Ovary (tissue), 9 donors: ENCODE data around the gene ACAN. TPM values are rescaled to one million over a fixed set of nuclear protein-coding genes. Genes with fewer than 3 reads are reported as not detected.

Experiments used
- DNase-seq, 5 donors: peaks; one replicate each; pipeline ENCODE4 v3.0.0-alpha.2; 2019 to 2020
- H3K27ac ChIP-seq, 2 donors: fragments of 200-600 bp; one replicate each; pipeline versions ENCODE4 v1.5.1 to v1.8.0; 2019 to 2022
- H3K27me3 ChIP-seq: fragments of 200-600 bp; one replicate; pipeline ENCODE4 v1.8.0; 2022
- H3K36me3 ChIP-seq: fragments of 200-600 bp; sonication (generic); one replicate; pipeline ENCODE4 v1.5.1; 2019
- H3K4me1 ChIP-seq: one replicate; pipeline ENCODE4 v1.8.1; 2013; ENCODE audit warnings: mild to moderate bottlenecking, moderate library complexity; ENCODE audit not compliant: insufficient read depth
- H3K4me3 ChIP-seq: fragments of 200-600 bp; sonication (generic); one replicate; pipeline ENCODE4 v1.5.1; 2017
- H3K9me3 ChIP-seq, 2 donors: fragments of 200-600 bp in 1 of 2; sonication (generic) in 1 of 2; one replicate each; pipeline versions ENCODE4 v1.5.1 to v1.8.1; 2013 to 2019; ENCODE audit warnings: mild to moderate bottlenecking in 1 of 2, moderate library complexity in 1 of 2
- CTCF ChIP-seq, 3 donors: fragments of 450-650 bp in 2 of 3; fragments of 200-600 bp in 1 of 3; IDR thresholded peaks; one replicate each; pipeline versions ENCODE4 v1.5.1 to v1.8.0; 2016 to 2022; ENCODE audit warnings: antibody characterized with exemption in 3 of 3, mild to moderate bottlenecking in 1 of 3
- EP300 ChIP-seq: sonication (generic); formaldehyde crosslinking; IDR thresholded peaks from one replicate; pipeline ENCODE4 v1.6.1; 2017; ENCODE audit warnings: antibody characterized with exemption
- POLR2A ChIP-seq: fragments of 450-650 bp; IDR thresholded peaks from one replicate; pipeline ENCODE4 v1.6.1; 2017; ENCODE audit warnings: antibody characterized with exemption, mild to moderate bottlenecking, moderate library complexity
- WGBS, 3 donors: extraction: QIAGEN DNeasy Blood & Tissue Kit in 1 of 3; methylation state at CpG; one replicate each; pipeline versions ENCODE4 v1.1.5 to v1.1.7; 2013 to 2017; 5-methylcytosine and 5-hydroxymethylcytosine counted together
- intact Hi-C, 4 donors: fragments of 100-400 bp; cut with DNase I; formaldehyde crosslinking; loops; one replicate each; pipeline versions ENCODE4 v1.11.0 to v1.15.1; 2022 to 2023
- polyA plus RNA-seq, 2 donors: library from polyadenylated mRNA; stranded (reverse); fragments of 200-250 nt in 1 of 2; fragments of 350-450 nt in 1 of 2; fragmentation: Illumina TruSeq in 1 of 2; extraction: RNeasy Lipid Tissue Mini Kit (QIAGEN cat#74804) in 1 of 2; gene quantifications; one replicate each; pipeline ENCODE4 v1.2.3, GENCODE V29; 2013 to 2014
- total RNA-seq, 7 donors: library from RNA; depleted of rRNA in 2 of 7; stranded (reverse); fragments of >200 nt in 2 of 7; fragmentation: NEBNext Ultra II Directional in 3 of 7; extraction: Animal tissue kit (Norgen Biotek cat#: 25700) in 3 of 7; gene quantifications; one replicate each; pipeline versions ENCODE4 v1.1.0 to v1.2.4, GENCODE V29; 2016 to 2023
- donor health status: DM: no; HTN: no; CAD: no; lungs with moderate emphysema.
- donor health status: DM: no; HTN: no; CAD: no.
- donor health status: Bipolar disorder and iron deficiency.
- donor health status: DM: yes; HTN: yes; CAD: no.
- donor health status: DM: no; HTN: no; CAD: no.
- donor health status: DM: yes; HTN: yes; CAD: no.

ACAN gene
- total and polyA plus RNA-seq, 9 donors = 0.11 to 5.1 (median 0.54) TPM; not detected in 1

- no peaks in the 10 kb centered on the region for H3K36me3 ChIP-seq
- no peak overlapping the region for H3K4me3 ChIP-seq
- intact Hi-C loops = no loop called here
- H3K4me1 ChIP-seq = no peaks in the 10 kb centered on the region
- no peak for DNase-seq
- H3K27ac ChIP-seq = no peak overlapping the region
- WGBS, 3 donors = 90 to 95% (median 93%) methylated on average over 10 of the region's 10 CpGs
- TF ChIP-seq EP300 (no peak), CTCF (IDR thresholded peaks at IDR 0.05) (no peak), POLR2A (no peak)
- H3K27me3 ChIP-seq = no peaks in the 10 kb centered on the region
- H3K9me3 ChIP-seq = no peaks in the 10 kb centered on the region
These were observed 63.2 kb downstream of the ACAN start for GRCh38 chr15:88866295-88866881.

- H3K4me3 ChIP-seq = no peak overlapping the region
- intact Hi-C loops = no loop called here
- H3K36me3 ChIP-seq = no peaks in the 10 kb centered on the region
- no peaks in the 10 kb centered on the region for H3K9me3 ChIP-seq
- TF ChIP-seq CTCF (IDR thresholded peaks at IDR 0.05) (no peak), POLR2A (no peak), EP300 (no peak)
- WGBS, 3 donors = 84 to 85% (median 84%) methylated on average over 14 of the region's 14 CpGs
- H3K4me1 ChIP-seq = no peaks in the 10 kb centered on the region
- no peaks in the 10 kb centered on the region for H3K27me3 ChIP-seq
- no peak overlapping the region for H3K27ac ChIP-seq
- no peak for DNase-seq
These were observed 68.1 kb downstream of the ACAN start for GRCh38 chr15:88871313-88871712.

GRCh38 chr15:88872106-88872505, 68.9 kb downstream of the ACAN start:
- H3K4me3 ChIP-seq = no peak overlapping the region
- intact Hi-C loops = no loop called here
- 73 to 80% (median 78%) methylated on average over 6 of the region's 6 CpGs for WGBS, 3 donors
- H3K4me1 ChIP-seq = no peaks in the 10 kb centered on the region
- no peaks in the 10 kb centered on the region for H3K9me3 ChIP-seq
- no peak for TF ChIP-seq EP300
- TF ChIP-seq POLR2A = no peak
- no peak for TF ChIP-seq CTCF (IDR thresholded peaks at IDR 0.05)
- no peaks in the 10 kb centered on the region for H3K36me3 ChIP-seq
- H3K27ac ChIP-seq = no peak overlapping the region
- no peaks in the 10 kb centered on the region for H3K27me3 ChIP-seq
- no peak for DNase-seq

- TF ChIP-seq EP300 (no peak), CTCF (IDR thresholded peaks at IDR 0.05) (no peak), POLR2A (no peak)
- H3K9me3 ChIP-seq = no peaks in the 10 kb centered on the region
- H3K4me1 ChIP-seq = no peaks in the 10 kb centered on the region
- WGBS, 3 donors = 77 to 82% (median 81%) methylated on average over 9 of the region's 9 CpGs
- no peaks in the 10 kb centered on the region for H3K27me3 ChIP-seq
- no peaks in the 10 kb centered on the region for H3K36me3 ChIP-seq
- H3K27ac ChIP-seq = no peak overlapping the region
- intact Hi-C loops = no loop called here
- no peak overlapping the region for H3K4me3 ChIP-seq
- DNase-seq = no peak
These were observed 69.5 kb downstream of the ACAN start for GRCh38 chr15:88872706-88873105.
